ENCODE data around the gene CLSTN1. TPM values are rescaled to one million over a fixed set of nuclear protein-coding genes. Genes with fewer than 3 reads are reported as not detected.
"Not testable (repeated sequence)": the region's sequence is repeated elsewhere in the genome, so short reads cannot be mapped to it uniquely, and the experiment has no call there.

CLSTN1 gene
- total RNA-seq, 1 donor from 2014 or later: 136 TPM

GRCh38 chr1:9794081-9794480, 29.7 kb downstream of the CLSTN1 start:
- no peak for TF ChIP-seq CTCF (conservative IDR thresholded peaks at IDR 0.05)
- peak overlapping the region; percentile 31 for H3K4me3 Mint-ChIP-seq
- peaks cover 8% of the 10 kb centered on the region for H3K36me3 Mint-ChIP-seq
- H3K4me1 Mint-ChIP-seq (ENCODE audit: unreplicated experiment): peaks cover 51% of the 10 kb centered on the region
- H3K27me3 Mint-ChIP-seq: no peaks in the 10 kb centered on the region
- H3K27ac Mint-ChIP-seq: no peak overlapping the region
- H3K9me3 Mint-ChIP-seq: no peaks in the 10 kb centered on the region
- DNase-seq (ENCODE audit: extremely low spot score, unreplicated experiment): no peak

GRCh38 chr1:9793291-9793690, 30.5 kb downstream of the CLSTN1 start:
- H3K4me3 Mint-ChIP-seq: peak overlapping the region; percentile 59

GRCh38 chr1:9792156-9793042, 31.4 kb downstream of the CLSTN1 start:
- no peak for DNase-seq (ENCODE audit: extremely low spot score, unreplicated experiment)
- peak overlapping the region; percentile 39 for H3K27ac Mint-ChIP-seq
- peaks cover 48% of the 10 kb centered on the region for H3K4me1 Mint-ChIP-seq (ENCODE audit: unreplicated experiment)
- peak overlapping the region; percentile 31 for H3K4me3 Mint-ChIP-seq
- no peaks in the 10 kb centered on the region for H3K9me3 Mint-ChIP-seq
- peak; percentile 29 for TF ChIP-seq CTCF (conservative IDR thresholded peaks at IDR 0.05)
- no peaks in the 10 kb centered on the region for H3K27me3 Mint-ChIP-seq
- H3K36me3 Mint-ChIP-seq: peaks cover 11% of the 10 kb centered on the region

More at GRCh38 chr1:9793291-9793690, 30.5 kb downstream of the CLSTN1 start:
- peaks cover 49% of the 10 kb centered on the region for H3K4me1 Mint-ChIP-seq (ENCODE audit: unreplicated experiment)
- no peak for DNase-seq (ENCODE audit: extremely low spot score, unreplicated experiment)
- peaks cover 11% of the 10 kb centered on the region for H3K36me3 Mint-ChIP-seq
- no peak for TF ChIP-seq CTCF (conservative IDR thresholded peaks at IDR 0.05)
- H3K27me3 Mint-ChIP-seq: no peaks in the 10 kb centered on the region
- H3K9me3 Mint-ChIP-seq: no peaks in the 10 kb centered on the region
- H3K27ac Mint-ChIP-seq: peak overlapping the region; percentile 55

- H3K4me3 Mint-ChIP-seq; DNase-seq (ENCODE audit: extremely low spot score, unreplicated experiment); H3K27ac Mint-ChIP-seq; H3K9me3 Mint-ChIP-seq; H3K27me3 Mint-ChIP-seq: not testable (repeated sequence)
- Mint-ChIP-seq H3K36me3 (peaks cover 11% of the 10 kb centered on the region), H3K4me1 (ENCODE audit: unreplicated experiment) (peaks cover 45% of the 10 kb centered on the region)
These were observed 34.1 kb downstream of the CLSTN1 start for GRCh38 chr1:9789700-9790099.

- no peaks in the 10 kb centered on the region for H3K9me3 Mint-ChIP-seq
- peaks cover 11% of the 10 kb centered on the region for H3K36me3 Mint-ChIP-seq
- DNase-seq (ENCODE audit: extremely low spot score, unreplicated experiment): no peak
- no peaks in the 10 kb centered on the region for H3K27me3 Mint-ChIP-seq
- H3K4me3 Mint-ChIP-seq: no peak overlapping the region
- TF ChIP-seq CTCF (conservative IDR thresholded peaks at IDR 0.05): no peak
- H3K27ac Mint-ChIP-seq: no peak overlapping the region
- peaks cover 29% of the 10 kb centered on the region for H3K4me1 Mint-ChIP-seq (ENCODE audit: unreplicated experiment)
These were observed 36.1 kb downstream of the CLSTN1 start for GRCh38 chr1:9787702-9788101.

- no peak overlapping the region for H3K27ac Mint-ChIP-seq
These were observed 38.4 kb downstream of the CLSTN1 start for GRCh38 chr1:9785406-9785805.

More at GRCh38 chr1:9785406-9785805, 38.4 kb downstream of the CLSTN1 start:
- no peaks in the 10 kb centered on the region for H3K9me3 Mint-ChIP-seq
- H3K27me3 Mint-ChIP-seq: no peaks in the 10 kb centered on the region
- DNase-seq (ENCODE audit: extremely low spot score, unreplicated experiment): no peak
- TF ChIP-seq CTCF (conservative IDR thresholded peaks at IDR 0.05): no peak
- peaks cover 21% of the 10 kb centered on the region for H3K4me1 Mint-ChIP-seq (ENCODE audit: unreplicated experiment)
- peaks cover 11% of the 10 kb centered on the region for H3K36me3 Mint-ChIP-seq
- H3K4me3 Mint-ChIP-seq: no peak overlapping the region
